Cardiac septum (tissue), 1 donor: Measurements from ENCODE around the gene CCDC6. TPM values are rescaled to one million over a fixed set of nuclear protein-coding genes. Genes with fewer than 3 reads are reported as not detected.

ENCODE experiments used
- DNase-seq: peaks from one replicate; pipeline ENCODE4 v3.0.0-alpha.2; 2020; ENCODE audit warnings: low spot score
- intact Hi-C: fragments of 100-400 bp; cut with DNase I; formaldehyde crosslinking; loops from one replicate; pipeline ENCODE4 v1.14.0; 2022
- total RNA-seq: library from RNA; stranded (reverse); fragmentation: NEBNext Ultra II Directional; extraction: Animal tissue kit (Norgen Biotek cat#: 25700); gene quantifications from one replicate; pipeline ENCODE4 v1.2.1, GENCODE V29; 2021
- donor health status: DM: no; HTN: no; CAD: no.

Gene CCDC6
- total RNA-seq, 1 donor from 2014 or later = 20.0 TPM

DNA sequence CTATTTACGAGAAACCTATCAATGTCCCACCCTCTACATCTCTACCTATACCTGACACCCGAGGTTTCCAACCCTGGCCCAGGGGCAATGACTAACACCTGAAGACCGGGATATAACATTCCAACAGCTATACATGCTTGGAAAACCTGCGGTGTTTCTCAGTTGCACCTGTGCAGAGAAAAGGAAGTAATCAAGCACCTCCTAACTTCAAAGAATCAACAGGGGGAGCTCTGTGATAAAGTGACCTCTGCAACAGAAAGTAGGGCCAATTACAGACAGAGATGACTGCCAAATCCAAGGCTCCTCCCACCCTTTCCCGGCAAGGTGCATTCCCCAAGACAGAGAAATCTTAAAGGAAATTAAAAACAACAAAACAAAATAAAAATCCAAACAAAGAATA, 41.3 kb downstream of the CCDC6 start:
- DNase-seq = no peak
- intact Hi-C loops = loop anchor here (2.0 to 10.0 kb wide), 2 partner anchors 42 to 170 kb away; partner anchors contain the start of gene CCDC6

DNA sequence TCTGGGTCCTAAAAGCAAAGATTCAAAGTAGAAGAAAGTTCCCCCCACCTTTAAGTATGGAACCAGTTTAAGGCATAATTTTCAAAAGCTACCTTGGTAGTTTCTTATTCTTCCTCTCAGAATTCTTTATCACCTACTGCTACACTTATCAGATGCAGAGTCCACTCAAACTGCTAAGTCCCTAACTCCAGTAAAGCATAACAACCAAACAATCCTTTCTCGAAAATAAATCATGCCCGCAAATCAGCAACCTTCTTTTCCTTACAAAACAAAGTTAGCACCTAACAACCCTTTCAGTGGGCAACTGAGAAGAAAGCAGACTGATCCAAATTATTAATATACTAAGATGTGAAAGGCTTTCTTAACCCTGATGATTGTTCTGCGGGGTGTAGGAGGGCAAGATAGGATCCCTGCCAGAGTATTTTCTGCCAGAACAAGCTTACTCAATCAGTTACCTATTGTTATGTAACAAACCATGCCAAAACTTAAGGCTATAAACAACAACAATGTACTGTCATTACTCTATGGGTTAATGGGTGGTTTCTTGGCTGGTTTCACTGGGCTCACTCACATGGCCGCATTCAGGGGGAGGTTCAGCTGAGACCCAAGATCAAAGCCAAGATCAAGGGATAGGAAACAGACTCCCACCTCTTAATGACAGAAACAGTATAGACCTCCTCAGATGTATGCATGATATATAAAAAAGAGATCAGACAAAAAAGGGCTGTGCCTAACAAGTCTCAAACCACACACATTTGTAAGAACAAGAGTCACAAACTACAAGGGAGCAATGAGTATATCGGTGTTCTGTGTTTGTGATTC, 42.0 kb downstream of the CCDC6 start:
- DNase-seq = no peak
- intact Hi-C loops = loop anchor here (2.0 to 10.0 kb wide), 2 partner anchors 42 to 170 kb away; partner anchors contain the start of gene CCDC6

DNA sequence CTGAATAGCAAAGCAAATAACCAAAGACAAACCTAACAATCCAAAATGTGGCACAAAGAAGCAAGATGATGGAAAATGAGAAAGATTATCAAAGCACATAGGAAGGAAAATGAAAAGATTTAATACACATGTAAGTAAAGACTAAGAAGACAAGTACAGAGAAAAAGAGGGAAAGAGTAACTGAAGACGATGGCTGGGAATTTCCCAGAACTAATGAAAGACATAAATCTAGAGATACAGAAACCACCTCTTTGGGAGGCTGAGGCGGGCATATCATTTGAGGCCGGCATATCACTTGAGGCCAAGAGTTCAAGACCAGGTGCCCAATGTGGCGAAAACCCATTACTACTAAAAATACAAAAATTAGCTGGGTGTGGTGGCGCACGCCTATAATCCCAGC, 46.8 kb downstream of the CCDC6 start:
- intact Hi-C loops = no loop called here
- no peak for DNase-seq

DNA sequence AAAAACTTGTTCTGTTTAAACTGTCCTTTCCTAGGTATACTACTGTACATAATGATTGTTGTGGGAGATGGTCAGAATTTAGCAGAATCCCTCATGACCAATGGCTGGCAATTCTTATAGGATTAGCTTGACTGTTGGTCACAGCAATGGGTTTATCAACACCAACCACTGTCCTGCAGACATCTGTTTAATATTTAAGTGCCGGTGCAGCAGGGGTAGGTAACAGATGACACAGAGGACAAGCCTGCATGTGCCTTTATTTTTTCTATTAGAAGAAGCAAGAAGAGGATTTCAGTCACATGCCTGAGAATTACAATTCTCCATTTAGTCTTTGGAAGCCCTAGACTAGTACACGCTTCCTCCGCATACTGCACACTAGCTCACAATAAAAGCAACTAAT, 48.4 kb downstream of the CCDC6 start:
- intact Hi-C loops = no loop called here
- DNase-seq = no peak

GRCh38 chr10:59857049-59857448, 49.3 kb downstream of the CCDC6 start:
- intact Hi-C loops = no loop called here
- no peak for DNase-seq

DNA sequence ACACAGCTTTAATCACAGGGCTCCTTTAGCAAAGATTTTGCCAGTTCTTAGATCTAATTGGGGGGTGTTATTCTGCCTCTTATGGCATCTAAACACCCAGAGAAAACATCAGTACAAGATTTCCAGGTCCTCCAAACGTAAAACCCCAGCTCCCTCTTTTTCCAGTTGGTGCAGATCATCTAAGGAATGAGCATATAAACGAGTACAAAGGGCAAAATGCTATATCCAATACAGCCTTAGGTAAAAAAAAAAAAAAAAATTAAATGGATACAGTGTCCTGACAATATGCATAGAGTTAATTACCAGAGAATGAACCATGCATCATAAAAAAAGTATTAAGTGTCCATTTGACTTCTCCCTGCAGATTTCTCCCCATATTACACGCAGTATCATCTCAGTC, 50.3 kb downstream of the CCDC6 start:
- intact Hi-C loops = no loop called here
- DNase-seq = no peak

DNA sequence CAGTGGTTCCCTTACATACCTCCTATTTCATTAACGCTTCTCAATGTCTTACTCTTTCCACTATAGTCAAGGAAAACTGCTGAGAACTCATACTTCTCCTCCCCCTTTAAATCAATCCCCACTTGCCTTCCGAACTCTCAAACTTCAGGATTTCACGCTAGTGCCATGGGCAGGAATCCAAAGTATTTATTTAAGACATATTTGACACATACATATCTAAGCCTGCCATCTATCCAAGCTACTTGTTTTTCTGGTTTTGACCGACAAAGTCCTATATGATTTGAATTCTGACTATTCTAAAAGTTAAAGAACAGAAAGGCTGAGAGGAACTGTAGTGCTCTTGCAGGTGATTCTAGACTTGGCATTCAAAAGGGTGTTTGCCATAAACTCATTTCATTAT, 51.8 kb downstream of the CCDC6 start:
- intact Hi-C loops = no loop called here
- no peak for DNase-seq

- intact Hi-C loops = no loop called here
These were observed 53.7 kb downstream of the CCDC6 start for GRCh38 chr10:59852670-59853069.

GRCh38 chr10:59851864-59852263, 54.5 kb downstream of the CCDC6 start:
- DNase-seq = no peak
- intact Hi-C loops = no loop called here

More at GRCh38 chr10:59852670-59853069, 53.7 kb downstream of the CCDC6 start:
- DNase-seq = no peak

GRCh38 chr10:59847888-59848287, 58.5 kb downstream of the CCDC6 start:
- no peak for DNase-seq
- intact Hi-C loops = no loop called here

- no peak for DNase-seq
- intact Hi-C loops = no loop called here
These were observed 59.0 kb downstream of the CCDC6 start for GRCh38 chr10:59847326-59847725.

DNA sequence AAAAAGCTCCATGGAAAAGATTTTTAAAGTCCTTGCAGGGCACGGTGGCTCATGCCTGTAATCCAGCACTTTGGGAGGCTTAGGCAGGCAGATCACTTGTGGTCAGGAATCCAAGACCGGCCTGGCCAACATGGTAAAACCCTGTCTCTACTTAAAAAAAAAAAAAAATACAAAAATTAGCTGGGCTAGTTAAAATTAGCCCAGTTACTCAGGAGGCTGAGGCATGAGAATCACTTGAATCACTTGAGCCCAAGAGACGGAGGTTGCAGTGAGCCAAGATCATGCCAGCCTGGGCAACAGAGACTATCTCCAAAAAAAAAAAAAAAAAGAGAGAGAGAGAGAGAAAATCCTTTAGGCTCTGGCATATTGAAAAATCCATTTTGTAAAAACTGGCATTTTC, 61.9 kb downstream of the CCDC6 start:
- intact Hi-C loops = no loop called here
- DNase-seq = no peak

DNA sequence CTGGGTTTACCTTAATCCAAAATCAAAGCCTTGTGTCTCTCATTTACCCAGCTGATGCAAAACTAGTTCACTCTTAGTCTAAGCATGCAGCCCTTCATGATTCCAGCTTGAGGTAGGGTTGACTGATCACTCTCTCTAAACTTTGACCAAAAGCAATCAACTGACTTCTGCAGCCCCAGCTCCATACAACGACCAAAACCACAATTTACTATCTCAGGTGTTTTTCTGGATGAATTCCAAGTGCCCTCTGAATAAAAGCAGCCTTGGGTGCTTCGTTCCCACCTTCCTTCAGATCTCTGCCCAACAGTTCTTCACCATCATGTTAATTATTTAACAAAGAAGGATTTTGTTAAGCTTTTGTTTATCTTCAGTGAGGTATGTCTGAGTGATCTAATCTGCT, 62.6 kb downstream of the CCDC6 start:
- intact Hi-C loops = no loop called here
- no peak for DNase-seq

DNA sequence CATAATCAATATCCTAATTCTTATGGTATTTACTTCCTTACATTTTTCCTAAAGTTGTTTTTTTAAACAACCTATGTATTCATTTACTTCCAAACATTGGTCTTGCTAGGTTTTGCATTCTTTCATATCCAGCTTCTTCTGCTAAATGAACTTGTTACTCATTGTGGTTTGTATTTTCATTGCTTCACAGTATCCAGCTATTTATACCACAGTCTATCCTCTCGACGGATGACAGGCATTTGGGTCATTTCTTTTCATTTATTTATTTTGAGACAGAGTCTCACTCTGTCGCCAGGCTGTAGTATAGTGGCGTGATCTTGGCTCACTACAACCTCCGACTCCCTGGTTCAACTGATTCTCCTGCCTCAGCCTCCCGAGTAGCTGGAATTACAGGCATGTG, 66.8 kb downstream of the CCDC6 start:
- intact Hi-C loops = no loop called here
- no peak for DNase-seq

DNA sequence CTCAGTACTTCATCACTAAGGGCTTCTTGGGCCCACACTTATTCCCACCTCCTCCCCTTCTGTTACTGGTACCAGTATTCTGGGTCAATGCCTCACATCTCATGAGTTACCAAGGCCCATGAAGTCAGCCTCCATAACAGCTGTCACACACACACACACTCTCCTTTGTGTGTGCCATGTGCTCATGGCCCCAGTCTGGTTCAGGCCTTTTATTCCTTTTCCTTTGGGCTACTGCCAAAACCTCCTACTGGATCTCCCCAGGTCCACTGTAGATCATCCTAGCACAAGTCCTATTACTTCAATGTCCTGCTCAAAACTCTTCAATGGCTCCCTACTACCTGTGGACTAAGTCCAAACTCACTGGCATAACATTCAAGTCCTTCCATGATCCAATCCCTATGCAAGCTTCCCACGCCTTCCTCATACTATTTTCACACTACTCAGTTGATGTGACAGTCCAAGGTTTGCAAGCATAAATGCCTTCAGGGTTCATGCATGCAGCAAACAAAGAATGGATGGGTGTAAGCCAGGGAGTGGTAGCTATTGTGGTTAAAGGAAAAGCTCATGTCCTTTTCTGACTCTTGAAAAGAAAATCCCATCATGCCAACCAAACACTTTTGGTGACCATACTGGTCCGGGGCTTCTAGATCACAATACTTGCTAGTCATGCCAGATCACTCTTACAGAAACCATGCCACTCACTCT, 68.1 kb downstream of the CCDC6 start:
- intact Hi-C loops = no loop called here

DNA sequence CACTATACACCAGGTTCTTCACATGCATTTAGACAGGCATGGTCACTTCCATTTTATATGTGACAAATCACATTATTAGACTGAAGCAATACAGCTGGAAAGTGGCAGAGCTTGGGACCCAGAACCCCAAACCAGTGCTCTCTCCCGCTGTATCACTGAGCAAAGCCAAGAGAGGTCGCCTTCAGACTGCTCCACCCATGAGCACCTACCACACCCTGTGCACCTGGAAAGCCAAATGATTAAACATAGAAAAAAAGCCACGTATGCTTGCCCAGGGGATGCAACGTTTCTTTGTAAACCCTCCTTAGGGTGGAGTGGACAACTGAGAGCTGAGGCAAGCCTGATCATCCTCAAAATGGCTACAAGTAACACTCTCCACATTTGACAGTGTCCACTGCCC, 72.5 kb downstream of the CCDC6 start:
- intact Hi-C loops = no loop called here
- DNase-seq = no peak

More for the DNA sequence above, 68.1 kb downstream of the CCDC6 start:
- no peak for DNase-seq

DNA sequence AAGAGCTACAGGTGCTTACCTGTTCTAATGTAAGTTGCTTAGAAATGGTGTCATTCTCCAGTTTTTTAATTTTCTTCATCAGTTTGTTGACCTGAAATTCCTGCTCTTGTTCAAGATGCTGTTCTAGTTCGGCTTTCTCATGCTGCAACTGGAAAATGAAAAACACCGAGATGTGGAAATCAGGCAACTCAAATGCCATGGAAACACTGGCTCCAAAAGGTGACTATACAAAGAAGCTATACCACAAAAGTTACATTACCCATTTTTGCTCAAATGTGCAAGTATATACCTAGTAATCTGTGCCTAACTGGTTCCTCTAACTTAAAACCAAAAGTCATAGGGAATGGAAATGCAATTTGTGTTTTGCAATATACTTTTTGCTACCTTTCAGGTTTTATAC, 73.8 kb downstream of the CCDC6 start:
- intact Hi-C loops = no loop called here

DNA sequence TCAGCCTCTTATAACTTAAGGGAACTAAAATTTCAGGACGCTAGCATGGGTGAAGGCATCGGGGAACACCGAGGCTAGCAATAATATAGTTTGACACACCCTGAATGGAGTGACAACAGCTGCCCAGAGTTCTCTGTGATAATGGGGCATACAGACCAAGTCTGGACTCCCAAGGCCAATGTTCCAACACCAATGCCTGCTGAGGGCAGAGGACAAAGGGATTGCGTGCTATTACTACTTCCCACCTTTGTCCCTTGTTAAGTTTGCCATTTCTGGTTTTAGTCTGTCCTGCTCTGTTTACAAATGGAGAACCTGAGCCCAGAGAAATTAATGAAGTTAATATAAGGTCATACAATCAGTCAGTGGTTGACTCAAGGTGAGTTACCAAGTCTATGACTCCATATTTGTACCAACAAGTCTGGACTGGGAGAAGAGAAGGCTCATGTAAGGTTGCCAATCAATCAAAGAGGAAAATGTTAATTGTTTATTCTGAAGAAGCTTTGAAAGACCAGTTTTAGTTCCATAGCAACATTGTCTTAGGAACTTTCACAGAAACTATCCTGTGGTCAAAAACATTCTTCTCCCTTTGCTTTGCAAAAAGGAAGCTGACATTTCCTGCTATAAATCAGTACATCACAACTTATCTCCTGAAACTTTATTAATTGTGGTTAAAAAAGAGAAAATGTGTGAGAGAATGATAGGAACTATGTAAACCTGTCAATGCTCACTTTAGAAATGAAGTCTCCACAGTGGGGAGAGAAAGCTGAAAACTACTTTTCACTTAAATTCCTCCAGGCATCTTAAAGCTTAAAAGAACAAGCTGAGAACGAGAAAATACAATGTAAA, 74.5 kb downstream of the CCDC6 start:
- intact Hi-C loops = loop anchor here (2.0 kb wide), 1 partner anchor 207 kb away; no protein-coding TSS in a partner anchor
- DNase-seq = no peak

More for the DNA sequence above, 73.8 kb downstream of the CCDC6 start:
- no peak for DNase-seq

- intact Hi-C loops = loop anchor here (2.0 kb wide), 1 partner anchor 206 kb away; no protein-coding TSS in a partner anchor
- DNase-seq = no peak
These were observed 75.6 kb downstream of the CCDC6 start for GRCh38 chr10:59830601-59831259.
